Spinal cord (tissue), 10 donors: Measurements from ENCODE around the gene ARHGEF37. TPM values are rescaled to one million over a fixed set of nuclear protein-coding genes. Genes with fewer than 3 reads are reported as not detected.
A peak's percentile ranks its signal among the peaks of the same experiment; 100 is the strongest.
"Not testable (repeated sequence)": the region's sequence is repeated elsewhere in the genome, so short reads cannot be mapped to it uniquely, and the experiment has no call there.

Source experiments
- DNase-seq, 6 donors: peaks; one replicate each; pipeline versions ENCODE4 v3.0.0 to v3.0.0-alpha.2; 2013 to 2015; ENCODE audit warnings: low spot score in 6 of 6, low read depth in 4 of 6
- H3K27ac ChIP-seq: one replicate; pipeline ENCODE4 v1.5.1; 2013; ENCODE audit warnings: low read depth, low read length, control low read depth
- H3K27me3 ChIP-seq: one replicate; pipeline ENCODE4 v1.6.1; 2013; ENCODE audit warnings: low read length; ENCODE audit not compliant: control insufficient read depth, insufficient read depth
- H3K36me3 ChIP-seq: one replicate; pipeline ENCODE4 v1.6.1; 2013; ENCODE audit warnings: low read length; ENCODE audit not compliant: control insufficient read depth, insufficient read depth
- H3K4me1 ChIP-seq: one replicate; pipeline ENCODE4 v1.6.1; 2013; ENCODE audit warnings: low read length; ENCODE audit not compliant: control insufficient read depth, insufficient read depth
- H3K4me3 ChIP-seq: one replicate; pipeline ENCODE4 v1.5.1; 2013; ENCODE audit warnings: low read depth, low read length, control low read depth
- H3K9me3 ChIP-seq: one replicate; pipeline ENCODE4 v1.6.1; 2013; ENCODE audit warnings: low read length; ENCODE audit not compliant: control insufficient read depth, insufficient read depth
- WGBS: methylation state at CpG from one replicate; pipeline ENCODE4 v1.1.5; 2013; ENCODE audit warnings: missing lambda C conversion rate; ENCODE audit not compliant: insufficient coverage; 5-methylcytosine and 5-hydroxymethylcytosine counted together
- polyA plus RNA-seq, 2 donors: library from polyadenylated mRNA; unstranded; fragments of 120-200 nt; gene quantifications; one replicate each; pipeline ENCODE4 v1.2.1, GENCODE V29; 2013; ENCODE audit not compliant: insufficient read length in 2 of 2
- total RNA-seq, 2 donors: library from RNA; depleted of rRNA in 1 of 2; stranded (reverse); fragments of 120-200 nt in 1 of 2; fragments of >200 nt in 1 of 2; gene quantifications; one replicate each; pipeline versions ENCODE4 v1.2.3 to v1.2.4, GENCODE V29; 2013 to 2014
- donor health status: healthy.

Gene ARHGEF37
- total and polyA plus RNA-seq, 4 donors = 5.6 to 22.3 (median 7.1) TPM

GRCh38 chr5:149648464-149649393 lies 67.4 kb downstream of the ARHGEF37 start:
- H3K4me1 ChIP-seq = peaks cover 12% of the 10 kb centered on the region
- not testable (repeated sequence) for H3K9me3 ChIP-seq, H3K27ac ChIP-seq, H3K36me3 ChIP-seq, H3K27me3 ChIP-seq, H3K4me3 ChIP-seq, DNase-seq
- WGBS = 100% methylated on average over 2 of the region's 6 CpGs

GRCh38 chr5:149649730-149650129 lies 68.4 kb downstream of the ARHGEF37 start:
- not testable (repeated sequence) for H3K27me3 ChIP-seq, H3K27ac ChIP-seq, H3K36me3 ChIP-seq, H3K4me3 ChIP-seq, DNase-seq, H3K9me3 ChIP-seq
- peaks cover 12% of the 10 kb centered on the region for H3K4me1 ChIP-seq
- no CpG with 5 or more reads among the region's 1 CpG for WGBS

GRCh38 chr5:149651686-149652085 lies 70.4 kb downstream of the ARHGEF37 start:
- peak in 1 of 6 donors; percentile 44 for DNase-seq
- no CpG with 5 or more reads among the region's 1 CpG for WGBS
- Histone ChIP-seq H3K4me3 (no peak overlapping the region), H3K9me3 (no peaks in the 10 kb centered on the region), H3K27me3 (no peaks in the 10 kb centered on the region), H3K27ac (no peak overlapping the region), H3K36me3 (no peaks in the 10 kb centered on the region), H3K4me1 (peaks cover 8% of the 10 kb centered on the region)

GRCh38 chr5:149652697-149653096 lies 71.4 kb downstream of the ARHGEF37 start:
- Histone ChIP-seq H3K4me3 (no peak overlapping the region), H3K36me3 (no peaks in the 10 kb centered on the region), H3K9me3 (no peaks in the 10 kb centered on the region), H3K27me3 (no peaks in the 10 kb centered on the region), H3K4me1 (no peaks in the 10 kb centered on the region), H3K27ac (no peak overlapping the region)
- no peak for DNase-seq
- 100% methylated on average over 1 of the region's 2 CpGs for WGBS

- H3K27ac ChIP-seq = no peak overlapping the region
- DNase-seq = no peak
- 12% methylated on average over 2 of the region's 3 CpGs for WGBS
- no peaks in the 10 kb centered on the region for H3K36me3 ChIP-seq
- no peaks in the 10 kb centered on the region for H3K27me3 ChIP-seq
- no peaks in the 10 kb centered on the region for H3K4me1 ChIP-seq
- H3K4me3 ChIP-seq = no peak overlapping the region
- H3K9me3 ChIP-seq = no peaks in the 10 kb centered on the region
These were observed 72.9 kb downstream of the ARHGEF37 start for GRCh38 chr5:149654231-149654630.

GRCh38 chr5:149654883-149655505 lies 73.7 kb downstream of the ARHGEF37 start:
- Histone ChIP-seq H3K27ac (no peak overlapping the region), H3K4me1 (no peaks in the 10 kb centered on the region), H3K4me3 (no peak overlapping the region), H3K36me3 (no peaks in the 10 kb centered on the region), H3K9me3 (no peaks in the 10 kb centered on the region), H3K27me3 (no peaks in the 10 kb centered on the region)
- no CpG with 5 or more reads among the region's 4 CpGs for WGBS
- DNase-seq = no peak

GRCh38 chr5:149656576-149657182 lies 75.4 kb downstream of the ARHGEF37 start:
- WGBS = 51% methylated on average over 5 of the region's 6 CpGs
- no peaks in the 10 kb centered on the region for H3K9me3 ChIP-seq

GRCh38 chr5:149657324-149657723 lies 76.0 kb downstream of the ARHGEF37 start:
- Histone ChIP-seq H3K4me3 (no peak overlapping the region), H3K4me1 (no peaks in the 10 kb centered on the region), H3K27me3 (no peaks in the 10 kb centered on the region), H3K27ac (no peak overlapping the region), H3K9me3 (no peaks in the 10 kb centered on the region), H3K36me3 (no peaks in the 10 kb centered on the region)
- DNase-seq = no peak
- WGBS = 92% methylated on average over 1 of the region's 2 CpGs

More at GRCh38 chr5:149656576-149657182, 75.4 kb downstream of the ARHGEF37 start:
- DNase-seq = no peak
- no peaks in the 10 kb centered on the region for H3K36me3 ChIP-seq
- no peaks in the 10 kb centered on the region for H3K27me3 ChIP-seq
- no peak overlapping the region for H3K4me3 ChIP-seq
- H3K27ac ChIP-seq = no peak overlapping the region
- H3K4me1 ChIP-seq = no peaks in the 10 kb centered on the region

- Histone ChIP-seq H3K27ac (no peak overlapping the region), H3K9me3 (no peaks in the 10 kb centered on the region), H3K36me3 (no peaks in the 10 kb centered on the region), H3K27me3 (no peaks in the 10 kb centered on the region), H3K4me1 (no peaks in the 10 kb centered on the region), H3K4me3 (no peak overlapping the region)
- 83% methylated on average over 1 of the region's 1 CpG for WGBS
- no peak for DNase-seq
These were observed 77.0 kb downstream of the ARHGEF37 start for GRCh38 chr5:149658299-149658698.
